Ascending aorta (tissue), 2 donors: ENCODE results near the gene KDM8. TPM values are rescaled to one million over a fixed set of nuclear protein-coding genes. Genes with fewer than 3 reads are reported as not detected.

Experiments used
- DNase-seq, 2 donors: peaks; one replicate each; pipeline ENCODE4 v3.0.0-alpha.2; 2019; ENCODE audit warnings: low spot score in 2 of 2
- H3K27ac ChIP-seq, 2 donors: fragments of 200-600 bp; sonication (generic); one replicate each; pipeline ENCODE4 v1.5.1; 2016 to 2017; ENCODE audit warnings: mild to moderate bottlenecking in 1 of 2
- H3K27me3 ChIP-seq: fragments of 200-600 bp; sonication (generic); one replicate; pipeline ENCODE4 v1.5.1; 2017
- H3K36me3 ChIP-seq, 2 donors: fragments of 200-600 bp; sonication (generic); one replicate each; pipeline ENCODE4 v1.5.1; 2016
- H3K4me1 ChIP-seq, 2 donors: fragments of 200-600 bp; sonication (generic); one replicate each; pipeline ENCODE4 v1.5.1; 2016 to 2017; ENCODE audit warnings: mild to moderate bottlenecking in 1 of 2
- H3K4me3 ChIP-seq, 2 donors: fragments of 200-600 bp; sonication (generic); one replicate each; pipeline ENCODE4 v1.5.1; 2016 to 2017; ENCODE audit warnings: mild to moderate bottlenecking in 1 of 2
- H3K9me3 ChIP-seq, 2 donors: fragments of 200-600 bp; sonication (generic); one replicate each; pipeline ENCODE4 v1.5.1; 2016
- intact Hi-C: fragments of 100-400 bp; cut with DNase I; formaldehyde crosslinking; loops from one replicate; pipeline ENCODE4 v1.15.1; 2023
- total RNA-seq: library from RNA; depleted of rRNA; stranded (reverse); fragments of >200 nt; gene quantifications from one replicate; pipeline ENCODE4 v1.1.0, GENCODE V29; 2016
- TF ChIP-seq, protein P1 (sequence below), 3 experiments: fragments of 200-600 bp in 2 of 3; fragments of 450-650 bp in 1 of 3; sonication (generic) in 2 of 3; IDR thresholded peaks; one replicate each; pipeline ENCODE4 v1.5.1; 2016 to 2019; ENCODE audit warnings: antibody characterized with exemption in 3 of 3, mild to moderate bottlenecking in 1 of 3, moderate library complexity in 1 of 3

Gene KDM8
- total RNA-seq, 1 donor from 2014 or later, result 55.5 TPM

DNA sequence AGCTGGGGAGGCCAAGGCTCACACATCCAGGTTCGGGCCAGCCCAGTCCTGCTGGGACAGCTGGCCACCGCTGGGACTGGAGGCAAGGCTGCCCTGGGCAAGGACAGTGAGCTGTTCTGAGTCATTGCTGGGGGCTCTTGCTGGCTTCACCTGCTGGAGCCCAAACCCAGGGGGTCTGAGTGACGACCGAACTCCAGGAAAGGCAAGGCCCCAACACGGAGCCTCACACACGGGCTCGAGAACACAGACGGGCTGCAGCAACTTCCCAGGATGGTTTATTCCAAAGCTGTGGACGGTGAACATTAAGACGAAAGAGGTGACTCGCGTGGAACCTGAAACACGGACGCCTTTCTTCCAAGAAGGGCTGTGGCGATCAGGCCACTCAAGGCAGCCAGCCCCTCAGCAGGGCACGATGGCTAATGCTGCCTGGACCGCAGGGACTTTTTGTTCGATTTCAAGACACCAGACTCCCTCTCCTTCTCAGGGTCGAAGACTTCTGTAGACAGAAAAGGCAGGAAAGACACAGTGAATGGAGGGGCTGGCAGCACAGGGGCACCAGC, 21.5 kb downstream of the KDM8 start:
- TF ChIP-seq, protein P1, sequence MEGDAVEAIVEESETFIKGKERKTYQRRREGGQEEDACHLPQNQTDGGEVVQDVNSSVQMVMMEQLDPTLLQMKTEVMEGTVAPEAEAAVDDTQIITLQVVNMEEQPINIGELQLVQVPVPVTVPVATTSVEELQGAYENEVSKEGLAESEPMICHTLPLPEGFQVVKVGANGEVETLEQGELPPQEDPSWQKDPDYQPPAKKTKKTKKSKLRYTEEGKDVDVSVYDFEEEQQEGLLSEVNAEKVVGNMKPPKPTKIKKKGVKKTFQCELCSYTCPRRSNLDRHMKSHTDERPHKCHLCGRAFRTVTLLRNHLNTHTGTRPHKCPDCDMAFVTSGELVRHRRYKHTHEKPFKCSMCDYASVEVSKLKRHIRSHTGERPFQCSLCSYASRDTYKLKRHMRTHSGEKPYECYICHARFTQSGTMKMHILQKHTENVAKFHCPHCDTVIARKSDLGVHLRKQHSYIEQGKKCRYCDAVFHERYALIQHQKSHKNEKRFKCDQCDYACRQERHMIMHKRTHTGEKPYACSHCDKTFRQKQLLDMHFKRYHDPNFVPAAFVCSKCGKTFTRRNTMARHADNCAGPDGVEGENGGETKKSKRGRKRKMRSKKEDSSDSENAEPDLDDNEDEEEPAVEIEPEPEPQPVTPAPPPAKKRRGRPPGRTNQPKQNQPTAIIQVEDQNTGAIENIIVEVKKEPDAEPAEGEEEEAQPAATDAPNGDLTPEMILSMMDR (IDR thresholded peaks at IDR 0.05), result no peak
- no peaks in the 10 kb centered on the region for H3K9me3 ChIP-seq
- H3K36me3 ChIP-seq, result peaks cover 25 to 36% of the 10 kb centered on the region in 2 donors

DNA sequence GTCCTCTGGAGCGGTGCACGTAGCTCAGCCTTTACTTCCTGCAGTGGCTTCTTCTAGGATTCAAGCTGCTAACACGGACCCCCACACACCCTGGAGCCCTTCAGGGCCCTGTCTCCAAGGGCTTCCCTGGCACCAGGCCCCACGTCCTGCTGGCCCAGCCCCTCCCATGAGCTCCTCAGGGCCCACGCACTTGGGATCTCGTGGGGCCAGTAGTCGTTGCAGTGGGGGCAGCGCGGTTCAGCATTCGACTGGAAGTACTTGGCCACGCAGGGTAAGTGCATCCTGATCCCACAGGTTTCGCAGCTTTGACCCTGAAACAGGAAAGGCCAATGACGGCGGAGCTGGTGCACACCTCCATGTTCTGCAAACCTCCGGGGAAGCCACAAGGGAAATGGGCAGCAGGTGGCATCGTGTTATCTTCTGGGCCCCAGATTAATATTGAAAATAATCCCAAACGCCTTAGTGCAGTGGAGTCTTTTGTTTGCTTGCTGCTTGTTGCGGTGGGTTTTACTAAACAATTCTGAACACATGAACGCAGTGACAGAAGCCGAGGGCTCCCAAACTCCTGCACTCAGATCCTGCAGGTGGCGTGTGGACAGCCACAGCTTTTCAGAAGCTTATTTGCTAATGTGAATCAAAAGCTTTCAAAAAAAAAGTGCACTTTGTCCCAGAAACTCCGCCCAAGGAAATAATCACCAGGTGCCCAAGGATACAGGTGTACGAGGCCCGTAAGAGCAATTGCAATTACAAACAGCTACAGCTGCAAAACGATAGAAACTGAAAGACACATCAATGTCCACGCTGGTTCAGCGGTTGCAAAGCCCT, 22.4 kb downstream of the KDM8 start:
- intact Hi-C loops, result no loop called here
- DNase-seq, result no peak
- no peaks in the 10 kb centered on the region for H3K9me3 ChIP-seq

More for the DNA sequence above, 21.5 kb downstream of the KDM8 start:
- no peak overlapping the region for H3K4me3 ChIP-seq
- no peaks in the 10 kb centered on the region for H3K27me3 ChIP-seq
- no peak for DNase-seq
- no peak overlapping the region for H3K27ac ChIP-seq
- intact Hi-C loops, result no loop called here
- peaks cover 0 to 4% of the 10 kb centered on the region in 2 donors for H3K4me1 ChIP-seq

DNA sequence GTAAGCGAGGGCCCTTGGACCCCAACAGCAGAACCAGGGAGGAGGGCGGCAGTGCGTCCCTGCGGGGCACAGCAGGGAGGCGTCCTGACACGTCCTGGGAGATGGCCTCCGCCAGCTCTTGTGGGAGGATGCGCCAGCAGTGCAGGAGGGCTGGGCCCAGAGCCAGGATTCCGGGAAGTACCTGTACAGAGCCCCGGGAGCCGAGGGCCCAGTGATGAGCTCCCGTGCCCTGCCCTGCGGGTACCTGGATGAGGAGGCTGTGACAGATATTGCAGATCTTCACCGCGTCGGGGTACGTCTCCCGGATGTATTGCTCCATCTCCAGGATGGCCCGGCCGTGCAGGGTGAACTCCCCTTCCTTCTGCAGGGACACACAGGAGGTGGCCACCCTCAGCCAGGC, 23.1 kb downstream of the KDM8 start:
- TF ChIP-seq, protein P1 (IDR thresholded peaks at IDR 0.05), result no peak
- H3K27me3 ChIP-seq, result no peaks in the 10 kb centered on the region
- intact Hi-C loops, result no loop called here
- no peak for DNase-seq
- no peaks in the 10 kb centered on the region for H3K9me3 ChIP-seq
- peaks cover 36 to 51% of the 10 kb centered on the region in 2 donors for H3K36me3 ChIP-seq
- H3K4me3 ChIP-seq, result no peak overlapping the region
- H3K4me1 ChIP-seq, result peaks cover 0 to 4% of the 10 kb centered on the region in 2 donors
- H3K27ac ChIP-seq, result no peak overlapping the region

More for the DNA sequence above, 22.4 kb downstream of the KDM8 start:
- no peak overlapping the region for H3K27ac ChIP-seq
- TF ChIP-seq, protein P1 (IDR thresholded peaks at IDR 0.05), result no peak
- H3K4me3 ChIP-seq, result no peak overlapping the region
- H3K4me1 ChIP-seq, result peaks cover 0 to 4% of the 10 kb centered on the region in 2 donors
- H3K36me3 ChIP-seq, result peaks cover 33 to 44% of the 10 kb centered on the region in 2 donors
- no peaks in the 10 kb centered on the region for H3K27me3 ChIP-seq

DNA sequence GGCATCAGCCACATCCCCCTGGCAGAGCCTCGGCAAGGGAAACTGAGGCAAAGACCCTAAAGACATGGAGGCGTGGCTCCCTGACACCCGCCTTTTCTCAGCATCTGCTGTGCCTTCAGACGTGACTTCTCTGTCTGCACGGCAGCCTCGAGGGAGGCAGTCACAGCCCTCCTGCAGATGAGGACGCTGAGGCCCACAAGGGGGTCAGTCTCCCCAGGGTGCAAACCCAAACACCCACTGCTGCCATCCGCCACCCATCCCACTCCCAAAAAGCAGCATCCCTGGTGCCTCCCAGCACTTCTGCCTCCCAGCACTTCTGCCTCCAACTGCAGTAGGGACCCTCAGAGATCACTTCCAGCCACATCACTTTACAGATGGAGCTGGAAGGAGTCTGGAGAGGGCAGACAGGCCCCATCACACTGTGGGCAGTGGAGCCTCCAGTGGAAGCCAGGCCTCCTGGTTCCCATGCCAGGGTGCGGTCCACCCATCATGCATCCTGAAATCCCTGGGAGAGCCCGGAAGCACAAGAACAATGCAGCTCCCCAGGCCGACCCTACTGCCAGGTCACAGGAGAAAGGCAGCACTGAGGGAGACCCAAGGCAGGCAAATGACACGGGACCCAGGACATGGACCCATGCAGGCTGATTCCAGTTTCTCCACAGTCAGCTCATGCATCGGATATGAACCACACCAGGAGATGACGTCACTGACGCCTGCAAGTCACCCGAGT, 23.8 kb downstream of the KDM8 start:
- Histone ChIP-seq H3K27me3 (no peaks in the 10 kb centered on the region), H3K4me1 (peaks cover 0 to 4% of the 10 kb centered on the region in 2 donors), H3K9me3 (no peaks in the 10 kb centered on the region), H3K27ac (no peak overlapping the region), H3K4me3 (no peak overlapping the region), H3K36me3 (peaks cover 36 to 58% of the 10 kb centered on the region in 2 donors)
- intact Hi-C loops, result no loop called here
- no peak for DNase-seq
- TF ChIP-seq, protein P1 (IDR thresholded peaks at IDR 0.05), result no peak

DNA sequence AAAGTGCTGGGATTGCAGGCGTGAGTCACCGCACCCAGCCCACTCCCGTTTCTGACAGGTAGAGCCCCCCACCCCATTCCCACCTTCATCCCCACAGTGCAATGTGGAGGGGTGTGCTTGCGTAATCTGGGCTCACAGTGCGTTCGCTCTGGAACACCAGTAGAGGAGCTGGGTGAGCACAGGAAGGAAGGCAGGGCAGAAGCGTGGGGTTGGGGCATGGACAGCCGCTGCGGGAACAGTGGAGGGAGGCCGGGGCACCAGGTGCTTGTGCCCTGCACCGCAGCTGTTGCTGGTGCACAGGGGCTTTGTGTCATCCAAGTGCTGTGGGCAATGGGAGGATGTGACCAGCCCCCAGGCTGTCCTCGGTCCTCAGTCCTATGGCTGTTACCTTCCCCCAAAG, 24.7 kb downstream of the KDM8 start:
- H3K9me3 ChIP-seq, result no peaks in the 10 kb centered on the region
- no peaks in the 10 kb centered on the region for H3K4me1 ChIP-seq
- H3K27me3 ChIP-seq, result no peaks in the 10 kb centered on the region
- no peak for DNase-seq
- no peak overlapping the region for H3K4me3 ChIP-seq
- TF ChIP-seq, protein P1 (IDR thresholded peaks at IDR 0.05), result no peak
- peaks cover 36 to 67% of the 10 kb centered on the region in 2 donors for H3K36me3 ChIP-seq
- no peak overlapping the region for H3K27ac ChIP-seq
- intact Hi-C loops, result no loop called here
